ENCODE data around the gene FAM163B. TPM values are rescaled to one million over a fixed set of nuclear protein-coding genes. Genes with fewer than 3 reads are reported as not detected.

Gene FAM163B
- polyA plus RNA-seq, 4 donors, result 0.12 to 0.19 TPM; not detected in 2

DNA sequence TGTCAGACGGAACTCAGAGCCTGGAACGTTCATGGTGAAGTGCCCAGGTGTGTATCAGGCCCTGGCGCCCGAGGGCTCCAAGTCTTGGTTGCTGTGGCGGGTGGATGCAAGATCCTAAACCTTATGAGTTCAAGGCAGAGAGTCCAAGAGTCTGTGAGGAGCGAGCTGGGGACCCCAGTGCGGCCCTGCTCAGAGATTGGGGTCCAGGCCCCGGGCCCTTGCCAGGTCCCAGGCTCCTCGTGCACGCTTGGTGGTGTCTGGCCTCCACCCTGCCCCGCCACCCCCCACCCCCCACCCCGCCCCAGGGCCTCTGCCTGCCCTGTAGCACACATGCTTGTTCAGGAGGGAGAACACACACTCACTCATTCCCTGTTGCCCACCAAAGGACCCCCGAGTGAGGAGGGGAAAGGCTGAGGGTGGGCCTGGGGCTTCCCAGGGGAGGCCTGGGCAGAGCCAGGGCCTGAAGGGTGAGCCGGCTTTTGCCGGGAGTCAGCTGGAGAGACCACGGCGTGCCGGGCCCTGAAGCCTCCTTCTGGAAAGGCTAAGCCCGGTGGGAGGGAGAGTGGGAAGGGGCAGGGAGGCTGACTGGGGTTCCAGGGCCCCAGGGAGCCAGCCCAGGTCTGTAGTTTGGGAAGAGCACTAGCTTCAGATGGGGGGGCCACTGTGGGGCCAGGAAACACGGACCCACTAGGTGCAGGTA lies 37.1 kb downstream of the FAM163B start:
- H3K4me3 ChIP-seq (ENCODE audit: low read depth in 1 of 3, low read length in 3 of 3), result no peak overlapping the region
- no peaks in the 10 kb centered on the region for H3K4me1 ChIP-seq (ENCODE audit: control insufficient read depth in 3 of 3, insufficient read depth in 2 of 3, low read depth in 1 of 3, low read length in 2 of 3)
- H3K9me3 ChIP-seq (ENCODE audit: control insufficient read depth in 2 of 2, insufficient read depth in 1 of 2, low read depth in 1 of 2, low read length in 1 of 2), result no peaks in the 10 kb centered on the region
- H3K36me3 ChIP-seq (ENCODE audit: control insufficient read depth in 3 of 3, insufficient read depth in 2 of 3, low read depth in 1 of 3, low read length in 3 of 3), result peaks cover 0 to 2% (median 0%) of the 10 kb centered on the region in 3 donors
- no peak overlapping the region for H3K27ac ChIP-seq (ENCODE audit: low read depth in 1 of 3, low read length in 2 of 3)
- H3K27me3 ChIP-seq (ENCODE audit: control insufficient read depth in 3 of 3, insufficient read depth in 3 of 3, low read length in 3 of 3), result peaks cover 0 to 8% (median 0%) of the 10 kb centered on the region in 3 donors
- WGBS, 3 donors, result 70 to 86% (median 80%) methylated on average over 19 to 20 of the region's 20 CpGs
- DNase-seq (no peak), FAIRE-seq (no peak)

DNA sequence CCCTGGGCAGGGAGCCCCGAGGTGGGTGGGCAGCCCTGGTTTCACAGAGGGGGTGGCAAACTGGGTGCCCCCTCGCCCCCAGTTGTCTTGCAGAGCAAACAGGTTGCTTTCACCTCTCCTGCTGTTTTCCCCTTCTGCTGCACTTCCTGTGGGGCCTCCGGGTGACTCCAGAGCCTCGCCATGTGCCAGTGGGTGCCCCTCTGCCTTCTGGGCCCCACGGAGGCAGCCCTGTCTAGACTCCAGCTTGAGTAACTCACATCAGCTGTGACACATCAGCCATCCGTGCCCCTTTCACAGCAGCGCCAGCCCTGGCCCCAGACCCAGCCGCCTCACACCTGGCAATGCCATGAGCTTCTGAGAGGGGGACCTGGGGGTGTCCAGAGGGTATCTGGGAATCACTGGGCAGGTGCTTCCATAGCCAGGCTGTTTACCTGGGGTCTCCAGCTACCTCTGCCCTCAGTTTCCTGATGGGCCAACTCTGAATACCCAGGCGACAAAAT lies 37.7 kb downstream of the FAM163B start:
- H3K27ac ChIP-seq (ENCODE audit: low read depth in 1 of 3, low read length in 2 of 3), result no peak overlapping the region
- no peak for FAIRE-seq
- H3K9me3 ChIP-seq (ENCODE audit: control insufficient read depth in 2 of 2, insufficient read depth in 1 of 2, low read depth in 1 of 2, low read length in 1 of 2), result no peaks in the 10 kb centered on the region
- 71 to 77% (median 75%) methylated on average over 8 to 9 of the region's 9 CpGs for WGBS, 3 donors
- DNase-seq, result no peak
- H3K4me3 ChIP-seq (ENCODE audit: low read depth in 1 of 3, low read length in 3 of 3), result no peak overlapping the region
- H3K36me3 ChIP-seq (ENCODE audit: control insufficient read depth in 3 of 3, insufficient read depth in 2 of 3, low read depth in 1 of 3, low read length in 3 of 3), result peaks cover 0 to 2% (median 0%) of the 10 kb centered on the region in 3 donors
- peaks cover 0 to 5% (median 0%) of the 10 kb centered on the region in 3 donors for H3K27me3 ChIP-seq (ENCODE audit: control insufficient read depth in 3 of 3, insufficient read depth in 3 of 3, low read length in 3 of 3)
- no peaks in the 10 kb centered on the region for H3K4me1 ChIP-seq (ENCODE audit: control insufficient read depth in 3 of 3, insufficient read depth in 2 of 3, low read depth in 1 of 3, low read length in 2 of 3)

DNA sequence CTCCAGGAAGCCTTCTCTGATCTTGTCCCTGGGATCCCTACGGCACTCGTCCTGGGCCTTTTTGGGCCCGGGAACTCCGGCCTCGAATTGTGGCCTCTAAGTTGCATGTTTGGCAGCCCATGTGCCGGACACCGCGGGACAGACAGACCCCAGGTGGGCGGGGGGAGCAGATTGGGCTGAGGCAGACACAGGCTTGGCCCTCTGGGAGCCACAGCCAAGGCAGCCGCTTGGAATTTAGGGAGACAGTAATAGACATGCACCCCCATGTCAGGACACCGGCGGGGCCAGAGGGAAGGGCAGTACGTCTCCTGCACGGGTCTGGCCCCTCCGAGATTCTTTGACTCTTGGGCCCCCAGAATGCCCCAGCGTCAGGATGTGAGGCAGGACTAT lies 38.5 kb downstream of the FAM163B start:
- Histone ChIP-seq H3K4me1 (ENCODE audit: control insufficient read depth in 3 of 3, insufficient read depth in 2 of 3, low read depth in 1 of 3, low read length in 2 of 3) (no peaks in the 10 kb centered on the region), H3K4me3 (ENCODE audit: low read depth in 1 of 3, low read length in 3 of 3) (no peak overlapping the region), H3K36me3 (ENCODE audit: control insufficient read depth in 3 of 3, insufficient read depth in 2 of 3, low read depth in 1 of 3, low read length in 3 of 3) (peaks cover 0 to 2% (median 0%) of the 10 kb centered on the region in 3 donors), H3K27ac (ENCODE audit: low read depth in 1 of 3, low read length in 2 of 3) (no peak overlapping the region), H3K27me3 (ENCODE audit: control insufficient read depth in 3 of 3, insufficient read depth in 3 of 3, low read length in 3 of 3) (peaks cover 0 to 3% (median 0%) of the 10 kb centered on the region in 3 donors), H3K9me3 (ENCODE audit: control insufficient read depth in 2 of 2, insufficient read depth in 1 of 2, low read depth in 1 of 2, low read length in 1 of 2) (no peaks in the 10 kb centered on the region)
- FAIRE-seq (no peak), DNase-seq (no peak)
- 72 to 79% (median 75%) methylated on average over 16 of the region's 16 CpGs for WGBS, 3 donors

DNA sequence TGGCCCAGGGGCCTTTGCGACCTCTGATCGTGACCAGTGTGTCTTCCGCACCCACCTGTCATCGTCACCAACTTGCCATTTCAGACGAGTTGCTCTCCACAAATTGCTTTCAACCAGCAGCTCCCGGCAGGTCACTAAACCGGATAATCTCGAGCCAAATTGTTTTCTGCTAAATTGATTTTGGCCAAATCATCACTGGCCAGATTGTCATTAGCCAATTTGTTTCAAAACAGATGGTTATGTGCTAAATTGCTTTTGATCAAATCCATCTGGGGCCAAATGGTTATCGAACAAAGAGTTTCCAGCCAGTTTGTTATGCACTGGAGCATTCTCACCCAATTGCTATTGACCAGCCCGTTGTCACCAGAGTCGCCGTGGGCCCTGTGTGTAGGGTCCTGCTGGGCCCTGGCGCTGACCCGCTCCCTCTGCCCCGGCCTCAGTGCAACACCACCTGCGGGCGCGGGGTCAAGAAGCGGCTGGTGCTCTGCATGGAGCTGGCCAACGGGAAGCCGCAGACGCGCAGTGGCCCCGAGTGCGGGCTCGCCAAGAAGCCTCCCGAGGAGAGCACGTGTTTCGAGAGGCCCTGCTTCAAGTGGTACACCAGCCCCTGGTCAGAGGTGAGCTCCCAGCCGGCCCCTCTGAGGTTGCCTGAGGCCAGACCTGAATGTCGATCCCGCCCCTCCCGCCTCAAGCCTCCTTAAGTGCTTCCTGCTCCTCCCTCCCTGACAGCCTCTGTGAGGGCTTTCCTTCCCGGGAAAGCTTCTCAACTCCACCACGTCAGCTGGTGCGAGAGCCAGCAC lies 39.1 kb downstream of the FAM163B start:
- no peak for DNase-seq
- Histone ChIP-seq H3K9me3 (ENCODE audit: control insufficient read depth in 2 of 2, insufficient read depth in 1 of 2, low read depth in 1 of 2, low read length in 1 of 2) (no peaks in the 10 kb centered on the region), H3K27ac (ENCODE audit: low read depth in 1 of 3, low read length in 2 of 3) (no peak overlapping the region), H3K4me1 (ENCODE audit: control insufficient read depth in 3 of 3, insufficient read depth in 2 of 3, low read depth in 1 of 3, low read length in 2 of 3) (no peaks in the 10 kb centered on the region), H3K4me3 (ENCODE audit: low read depth in 1 of 3, low read length in 3 of 3) (no peak overlapping the region), H3K27me3 (ENCODE audit: control insufficient read depth in 3 of 3, insufficient read depth in 3 of 3, low read length in 3 of 3) (peaks cover 0 to 7% (median 0%) of the 10 kb centered on the region in 3 donors), H3K36me3 (ENCODE audit: control insufficient read depth in 3 of 3, insufficient read depth in 2 of 3, low read depth in 1 of 3, low read length in 3 of 3) (peaks cover 0 to 2% (median 0%) of the 10 kb centered on the region in 3 donors)
- FAIRE-seq, result no peak
- 69 to 76% (median 75%) methylated on average over 36 of the region's 36 CpGs for WGBS, 3 donors

DNA sequence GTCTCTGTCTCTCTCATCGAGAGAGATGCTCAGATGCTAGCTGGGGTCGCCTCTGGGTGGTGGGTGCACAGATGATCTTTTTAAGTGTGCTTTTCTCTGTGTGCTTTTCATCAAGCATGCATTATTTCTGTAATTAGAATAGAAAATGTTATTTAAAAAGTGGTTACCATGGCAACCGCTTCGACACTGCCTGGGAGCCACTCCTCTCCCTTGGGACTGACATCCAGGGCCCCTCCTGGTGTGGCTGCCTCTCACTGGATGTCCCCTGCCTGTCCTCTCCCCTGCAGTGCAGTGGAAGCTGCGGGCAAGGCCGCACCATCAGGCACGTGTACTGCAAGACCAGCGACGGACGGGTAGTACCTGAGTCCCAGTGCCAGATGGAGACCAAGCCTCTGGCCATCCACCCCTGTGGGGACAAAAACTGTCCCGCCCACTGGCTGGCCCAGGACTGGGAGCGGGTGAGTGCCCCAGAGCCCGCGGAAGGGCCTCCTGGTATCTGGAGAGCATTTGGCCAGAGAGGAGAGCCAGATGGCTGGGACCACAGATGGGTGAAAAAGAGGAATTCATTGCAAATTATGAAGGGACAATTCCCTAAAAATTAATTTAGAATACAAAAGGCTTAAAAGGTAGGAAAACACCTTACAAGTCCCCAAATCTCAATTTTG lies 39.9 kb downstream of the FAM163B start:
- Histone ChIP-seq H3K36me3 (ENCODE audit: control insufficient read depth in 3 of 3, insufficient read depth in 2 of 3, low read depth in 1 of 3, low read length in 3 of 3) (peaks cover 0 to 2% (median 0%) of the 10 kb centered on the region in 3 donors), H3K4me1 (ENCODE audit: control insufficient read depth in 3 of 3, insufficient read depth in 2 of 3, low read depth in 1 of 3, low read length in 2 of 3) (no peaks in the 10 kb centered on the region), H3K4me3 (ENCODE audit: low read depth in 1 of 3, low read length in 3 of 3) (no peak overlapping the region), H3K27me3 (ENCODE audit: control insufficient read depth in 3 of 3, insufficient read depth in 3 of 3, low read length in 3 of 3) (peaks cover 0 to 12% (median 0%) of the 10 kb centered on the region in 3 donors), H3K9me3 (ENCODE audit: control insufficient read depth in 2 of 2, insufficient read depth in 1 of 2, low read depth in 1 of 2, low read length in 1 of 2) (no peaks in the 10 kb centered on the region), H3K27ac (ENCODE audit: low read depth in 1 of 3, low read length in 2 of 3) (no peak overlapping the region)
- no peak for DNase-seq
- 79 to 88% (median 85%) methylated on average over 14 of the region's 14 CpGs for WGBS, 3 donors
- FAIRE-seq, result no peak

GRCh38 chr9:133568186-133568585 lies 41.0 kb downstream of the FAM163B start:
- no peak overlapping the region for H3K27ac ChIP-seq (ENCODE audit: low read depth in 1 of 3, low read length in 2 of 3)
- no peak overlapping the region for H3K4me3 ChIP-seq (ENCODE audit: low read depth in 1 of 3, low read length in 3 of 3)
- no peak for DNase-seq
- H3K9me3 ChIP-seq (ENCODE audit: control insufficient read depth in 2 of 2, insufficient read depth in 1 of 2, low read depth in 1 of 2, low read length in 1 of 2), result no peaks in the 10 kb centered on the region
- peaks cover 0 to 15% (median 0%) of the 10 kb centered on the region in 3 donors for H3K27me3 ChIP-seq (ENCODE audit: control insufficient read depth in 3 of 3, insufficient read depth in 3 of 3, low read length in 3 of 3)
- peaks cover 0 to 4% (median 0%) of the 10 kb centered on the region in 3 donors for H3K4me1 ChIP-seq (ENCODE audit: control insufficient read depth in 3 of 3, insufficient read depth in 2 of 3, low read depth in 1 of 3, low read length in 2 of 3)
- 84 to 93% (median 87%) methylated on average over 33 of the region's 33 CpGs for WGBS, 3 donors
- H3K36me3 ChIP-seq (ENCODE audit: control insufficient read depth in 3 of 3, insufficient read depth in 2 of 3, low read depth in 1 of 3, low read length in 3 of 3), result peaks cover 0 to 2% (median 0%) of the 10 kb centered on the region in 3 donors
- FAIRE-seq, result no peak

GRCh38 chr9:133566817-133567216 lies 42.4 kb downstream of the FAM163B start:
- Histone ChIP-seq H3K36me3 (ENCODE audit: control insufficient read depth in 3 of 3, insufficient read depth in 2 of 3, low read depth in 1 of 3, low read length in 3 of 3) (no peaks in the 10 kb centered on the region), H3K9me3 (ENCODE audit: control insufficient read depth in 2 of 2, insufficient read depth in 1 of 2, low read depth in 1 of 2, low read length in 1 of 2) (no peaks in the 10 kb centered on the region), H3K27ac (ENCODE audit: low read depth in 1 of 3, low read length in 2 of 3) (no peak overlapping the region), H3K4me3 (ENCODE audit: low read depth in 1 of 3, low read length in 3 of 3) (no peak overlapping the region), H3K27me3 (ENCODE audit: control insufficient read depth in 3 of 3, insufficient read depth in 3 of 3, low read length in 3 of 3) (peaks cover 0 to 16% (median 0%) of the 10 kb centered on the region in 3 donors), H3K4me1 (ENCODE audit: control insufficient read depth in 3 of 3, insufficient read depth in 2 of 3, low read depth in 1 of 3, low read length in 2 of 3) (peaks cover 0 to 6% (median 0%) of the 10 kb centered on the region in 3 donors)
- FAIRE-seq, result no peak
- DNase-seq, result no peak
- 82 to 93% (median 86%) methylated on average over 17 of the region's 17 CpGs for WGBS, 3 donors

- Histone ChIP-seq H3K36me3 (ENCODE audit: control insufficient read depth in 3 of 3, insufficient read depth in 2 of 3, low read depth in 1 of 3, low read length in 3 of 3) (no peaks in the 10 kb centered on the region), H3K27me3 (ENCODE audit: control insufficient read depth in 3 of 3, insufficient read depth in 3 of 3, low read length in 3 of 3) (peaks cover 0 to 16% (median 0%) of the 10 kb centered on the region in 3 donors), H3K4me3 (ENCODE audit: low read depth in 1 of 3, low read length in 3 of 3) (no peak overlapping the region), H3K9me3 (ENCODE audit: control insufficient read depth in 2 of 2, insufficient read depth in 1 of 2, low read depth in 1 of 2, low read length in 1 of 2) (no peaks in the 10 kb centered on the region), H3K27ac (ENCODE audit: low read depth in 1 of 3, low read length in 2 of 3) (no peak overlapping the region), H3K4me1 (ENCODE audit: control insufficient read depth in 3 of 3, insufficient read depth in 2 of 3, low read depth in 1 of 3, low read length in 2 of 3) (peaks cover 0 to 6% (median 0%) of the 10 kb centered on the region in 3 donors)
- WGBS, 3 donors, result 69 to 88% (median 75%) methylated on average over 14 of the region's 14 CpGs
- FAIRE-seq (no peak), DNase-seq (no peak)
These were observed 42.8 kb downstream of the FAM163B start for GRCh38 chr9:133566382-133566781.

Data from small intestine (tissue), 7 donors.